HG02970 (cell line): Measurements from ENCODE around the gene TOMT.
"Not testable (repeated sequence)": the region's sequence is repeated elsewhere in the genome, so short reads cannot be mapped to it uniquely, and the experiment has no call there.

Experiments
- ATAC-seq: cut with Tn5 transposase; IDR thresholded peaks from one replicate; pipeline ENCODE4 v1.9.1; 2021; ENCODE audit warnings: mild to moderate bottlenecking, moderate library complexity, moderate number of reproducible peaks; ENCODE audit not compliant: unreplicated experiment, low FRiP score

The TOMT gene

GRCh38 chr11:72123117-72123653 is 17.5 kb downstream of the TOMT start:
- ATAC-seq, result no peak

DNA sequence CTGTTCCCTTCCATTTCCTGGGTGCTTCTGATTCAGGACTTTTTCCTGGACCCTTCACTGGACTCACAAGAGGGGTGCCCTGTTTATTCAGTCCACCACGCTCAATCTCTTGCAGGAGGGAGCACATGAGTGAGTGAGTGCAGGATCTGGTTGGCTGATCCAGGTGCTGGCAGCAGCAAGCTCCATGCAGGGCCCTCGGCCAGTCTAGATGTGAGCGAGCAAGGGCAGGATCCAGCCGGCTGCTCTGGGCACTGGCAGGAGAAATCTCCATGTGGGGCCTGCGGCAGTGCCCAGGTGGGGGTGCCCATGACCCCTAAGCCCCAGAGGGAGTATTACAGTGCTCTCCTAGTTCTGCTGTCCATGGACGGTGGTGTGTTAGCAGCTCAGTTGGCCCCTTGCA is 18.3 kb downstream of the TOMT start:
- ATAC-seq, result no peak

- no peak for ATAC-seq
Measured at GRCh38 chr11:72125956-72126355, 20.2 kb downstream of the TOMT start.

DNA sequence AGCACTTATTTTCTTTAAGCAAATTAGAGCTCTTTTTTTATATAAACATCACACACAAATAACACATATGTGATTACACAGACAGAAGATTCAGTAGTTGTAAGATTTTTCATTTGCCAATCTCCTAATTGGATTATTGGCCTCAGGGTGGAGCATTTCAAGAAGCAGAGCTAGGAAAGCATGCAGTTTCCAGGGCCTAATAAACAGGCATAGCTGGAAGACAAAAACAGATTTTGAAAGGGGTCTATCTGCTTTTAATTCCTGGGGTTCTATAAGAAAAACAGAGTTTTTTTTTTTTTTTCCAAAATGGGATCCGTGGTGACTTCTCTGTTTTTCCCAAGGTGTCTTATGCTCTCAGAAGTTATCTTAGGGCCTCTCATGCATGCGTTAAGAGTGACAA is 22.2 kb downstream of the TOMT start:
- no peak for ATAC-seq

GRCh38 chr11:72129381-72129780 is 23.7 kb downstream of the TOMT start:
- ATAC-seq, result no peak

DNA sequence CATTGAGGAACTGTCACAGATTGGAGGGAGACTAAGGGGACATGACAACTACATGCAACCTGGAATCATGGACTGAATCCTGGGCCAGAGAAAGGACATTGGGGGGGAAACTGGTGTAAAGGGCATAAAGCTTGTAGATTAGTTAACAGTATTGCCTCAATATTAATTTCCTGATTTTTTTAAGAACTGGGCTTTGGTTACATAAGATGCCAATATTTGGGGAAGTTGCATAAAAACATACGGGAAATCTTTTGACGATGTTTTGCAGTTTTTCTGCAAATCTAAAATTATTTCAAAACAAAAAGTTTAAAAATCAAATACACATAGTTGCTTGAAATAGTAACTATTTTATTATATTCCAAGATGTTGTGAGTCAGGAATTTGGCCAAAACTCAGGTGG is 26.9 kb downstream of the TOMT start:
- ATAC-seq, result no peak

DNA sequence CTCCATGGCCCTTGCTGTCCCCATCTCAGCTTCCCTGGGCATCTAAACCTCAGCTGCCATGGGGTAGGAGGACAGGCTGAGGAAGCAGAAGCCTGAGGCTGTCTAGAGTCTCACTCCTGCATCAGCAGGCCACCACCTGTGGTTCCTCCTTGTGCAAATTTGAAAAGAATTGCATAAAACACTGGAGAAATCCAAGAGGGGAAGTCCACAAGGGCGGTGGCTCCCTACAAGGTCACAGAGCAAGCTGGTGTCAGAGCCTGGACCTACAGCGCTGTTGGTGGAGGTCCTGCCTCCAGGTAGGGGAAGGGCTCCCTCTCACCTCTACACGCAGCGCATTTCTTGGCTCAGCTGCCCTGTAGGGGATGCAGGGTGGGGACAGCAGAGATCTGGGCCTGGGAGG is 29.7 kb downstream of the TOMT start, which contains the start of gene FOLR3:
Gene FOLR3 (plus strand): TSS at position 253 of the 400 bp plus-strand sequence. CDS start 228 bp downstream, outside the sequence.
- ATAC-seq, result not testable (repeated sequence)

DNA sequence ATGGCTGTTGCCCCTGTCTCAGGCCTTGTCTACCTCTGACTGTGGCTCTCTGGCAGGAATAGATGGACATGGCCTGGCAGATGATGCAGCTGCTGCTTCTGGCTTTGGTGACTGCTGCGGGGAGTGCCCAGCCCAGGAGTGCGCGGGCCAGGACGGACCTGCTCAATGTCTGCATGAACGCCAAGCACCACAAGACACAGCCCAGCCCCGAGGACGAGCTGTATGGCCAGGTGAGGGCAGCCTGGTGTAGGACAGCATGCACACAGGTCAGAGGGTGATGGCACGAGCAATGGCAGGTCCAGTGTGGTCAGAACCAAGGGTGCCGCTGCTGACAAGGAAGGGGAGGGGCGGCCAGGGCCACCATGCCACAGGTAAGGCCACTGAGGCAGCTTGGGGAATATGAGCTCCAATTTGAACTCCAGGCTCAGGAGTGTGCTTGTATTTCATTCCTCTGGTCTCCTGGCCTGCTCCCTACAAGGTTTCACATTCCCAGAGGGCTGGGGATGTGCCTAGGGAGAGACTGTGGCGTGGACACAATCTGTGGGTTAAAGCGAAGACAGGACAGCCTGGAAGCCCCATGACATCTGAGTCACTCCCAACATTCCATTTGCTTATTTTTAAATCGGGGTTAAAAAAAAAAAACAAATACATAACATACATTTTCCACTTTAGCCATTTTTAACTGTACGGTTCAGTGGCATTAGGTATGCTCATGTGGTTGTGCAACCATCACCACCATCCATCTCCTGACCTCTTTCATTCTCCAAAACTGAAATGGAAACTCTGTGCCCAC is 30.4 kb downstream of the TOMT start:
- ATAC-seq, result no peak

GRCh38 chr11:72136684-72137262 is 31.0 kb downstream of the TOMT start:
- no peak for ATAC-seq

GRCh38 chr11:72138821-72139390 is 33.2 kb downstream of the TOMT start:
- ATAC-seq, result no peak

DNA sequence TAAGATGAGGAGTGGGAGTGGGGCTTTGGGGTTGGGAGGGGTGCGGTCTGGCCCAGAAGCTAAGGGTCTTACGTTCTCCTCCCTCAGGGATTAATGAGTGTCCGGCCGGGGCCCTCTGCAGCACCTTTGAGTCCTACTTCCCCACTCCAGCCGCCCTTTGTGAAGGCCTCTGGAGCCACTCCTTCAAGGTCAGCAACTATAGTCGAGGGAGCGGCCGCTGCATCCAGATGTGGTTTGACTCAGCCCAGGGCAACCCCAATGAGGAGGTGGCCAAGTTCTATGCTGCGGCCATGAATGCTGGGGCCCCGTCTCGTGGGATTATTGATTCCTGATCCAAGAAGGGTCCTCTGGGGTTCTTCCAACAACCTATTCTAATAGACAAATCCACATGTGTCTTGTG is 33.8 kb downstream of the TOMT start:
- no peak for ATAC-seq

DNA sequence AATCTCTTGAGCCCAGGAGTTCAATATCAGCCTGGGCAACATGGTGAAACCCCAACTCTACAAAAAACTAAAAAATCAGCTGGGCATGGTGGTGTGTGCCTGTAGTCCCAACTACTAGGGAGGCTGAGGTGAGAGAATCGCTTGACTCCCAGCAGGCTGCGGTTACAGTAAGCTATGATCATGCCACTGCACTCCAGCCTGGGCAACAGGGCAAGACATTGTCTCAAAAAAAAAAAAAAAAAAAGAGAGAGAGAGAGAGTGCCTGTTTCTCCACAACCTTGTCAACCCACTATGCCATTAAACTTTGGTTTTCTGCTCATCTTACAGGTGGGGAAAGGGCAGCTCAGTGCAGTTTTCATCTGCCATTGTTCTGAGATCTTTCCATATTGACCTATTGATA is 34.9 kb downstream of the TOMT start:
- no peak for ATAC-seq

DNA sequence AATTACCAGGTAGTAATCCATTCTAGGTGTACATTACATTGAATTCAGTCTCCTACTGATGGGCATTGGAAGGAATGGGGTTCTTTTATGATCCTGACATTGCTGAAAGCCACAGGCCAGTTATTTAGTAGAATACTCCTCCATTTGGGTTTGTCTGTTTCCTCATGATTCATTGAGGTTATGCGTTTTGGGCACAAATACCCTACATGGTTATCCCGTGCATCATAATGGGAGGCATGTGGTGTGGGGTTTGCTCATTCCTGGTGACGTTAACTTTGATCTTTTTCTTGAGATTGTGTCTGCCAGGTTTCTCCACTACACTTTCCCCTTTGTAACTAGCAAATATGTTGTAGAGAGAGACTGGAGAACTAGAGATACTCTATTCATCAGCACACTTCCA is 35.3 kb downstream of the TOMT start:
- no peak for ATAC-seq

DNA sequence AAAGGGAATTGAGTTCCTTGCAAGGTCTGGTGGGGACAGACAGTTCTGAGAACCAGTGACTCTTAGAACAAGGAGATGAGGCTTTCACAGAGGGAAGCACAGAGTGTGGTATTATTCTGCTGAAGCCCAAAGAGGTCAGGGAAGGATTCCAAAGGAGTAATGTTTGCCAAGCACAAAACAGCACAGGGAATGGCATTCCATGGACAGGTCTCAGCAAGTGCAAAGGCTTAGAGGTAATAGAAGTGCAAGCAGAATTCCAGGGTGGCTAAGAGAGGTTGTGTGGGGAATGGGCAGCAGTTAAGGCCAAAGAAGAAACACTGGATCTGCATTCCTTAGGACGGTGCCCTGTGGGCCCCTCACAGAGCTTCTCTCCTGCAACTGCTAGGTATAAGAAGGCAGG is 36.4 kb downstream of the TOMT start:
- ATAC-seq, result not testable (repeated sequence)

- not testable (repeated sequence) for ATAC-seq
Measured at GRCh38 chr11:72142543-72142942, 36.8 kb downstream of the TOMT start.

- no peak for ATAC-seq
Measured at GRCh38 chr11:72144807-72145565, 39.3 kb downstream of the TOMT start.

GRCh38 chr11:72146625-72147024 is 40.9 kb downstream of the TOMT start:
- no peak for ATAC-seq

GRCh38 chr11:72150882-72151281 is 45.2 kb downstream of the TOMT start:
- no peak for ATAC-seq

GRCh38 chr11:72153874-72154273 is 48.1 kb downstream of the TOMT start:
- ATAC-seq, result not testable (repeated sequence)

DNA sequence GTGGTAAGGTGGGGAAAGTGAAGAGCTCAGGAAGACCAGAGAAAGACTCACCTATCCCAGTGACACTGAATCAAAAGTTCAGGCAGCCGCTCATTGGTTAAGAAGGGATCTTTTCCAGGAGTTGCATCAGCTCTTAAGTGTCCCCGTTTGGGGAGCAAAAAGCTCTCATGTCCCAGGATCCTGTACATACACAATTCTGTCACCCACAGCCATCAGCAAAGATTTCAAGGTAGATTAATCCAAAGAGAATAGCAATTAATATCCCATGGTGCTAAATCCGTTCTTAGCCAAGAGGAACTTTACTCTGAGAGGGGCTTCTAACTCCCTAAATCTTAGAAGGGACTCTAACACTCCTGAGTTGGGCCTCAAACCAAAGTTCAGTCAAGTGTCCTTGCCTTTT is 49.1 kb downstream of the TOMT start:
- ATAC-seq, result no peak

GRCh38 chr11:72155751-72156150 is 50.0 kb downstream of the TOMT start:
- no peak for ATAC-seq
